ENCODE results near the gene NMRAL1.

DNA sequence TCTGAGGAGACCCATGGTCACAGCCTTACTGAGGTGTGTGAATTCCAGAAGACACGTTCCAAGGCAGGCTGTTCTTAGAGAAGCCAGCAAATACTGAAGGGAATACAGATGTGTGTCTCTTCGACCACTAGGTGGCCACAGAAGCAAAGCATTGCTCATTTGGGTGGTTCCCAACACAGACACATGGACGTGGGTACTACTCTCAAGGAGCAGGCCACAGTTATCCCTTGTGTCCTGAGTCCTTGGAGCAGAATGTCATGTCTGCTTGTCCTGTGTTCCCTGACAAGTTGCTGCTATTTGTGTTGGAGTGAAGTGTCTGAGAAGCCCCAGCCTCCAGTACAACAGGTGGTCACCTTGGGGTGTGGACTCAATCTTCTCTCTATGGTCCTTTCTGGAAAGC, 32.0 kb upstream of the NMRAL1 start:
- no peak for TF ChIP-seq EZH2phosphoT487 (conservative IDR thresholded peaks at IDR 0.05; ENCODE audit: low read length)
- TF ChIP-seq, protein P1, sequence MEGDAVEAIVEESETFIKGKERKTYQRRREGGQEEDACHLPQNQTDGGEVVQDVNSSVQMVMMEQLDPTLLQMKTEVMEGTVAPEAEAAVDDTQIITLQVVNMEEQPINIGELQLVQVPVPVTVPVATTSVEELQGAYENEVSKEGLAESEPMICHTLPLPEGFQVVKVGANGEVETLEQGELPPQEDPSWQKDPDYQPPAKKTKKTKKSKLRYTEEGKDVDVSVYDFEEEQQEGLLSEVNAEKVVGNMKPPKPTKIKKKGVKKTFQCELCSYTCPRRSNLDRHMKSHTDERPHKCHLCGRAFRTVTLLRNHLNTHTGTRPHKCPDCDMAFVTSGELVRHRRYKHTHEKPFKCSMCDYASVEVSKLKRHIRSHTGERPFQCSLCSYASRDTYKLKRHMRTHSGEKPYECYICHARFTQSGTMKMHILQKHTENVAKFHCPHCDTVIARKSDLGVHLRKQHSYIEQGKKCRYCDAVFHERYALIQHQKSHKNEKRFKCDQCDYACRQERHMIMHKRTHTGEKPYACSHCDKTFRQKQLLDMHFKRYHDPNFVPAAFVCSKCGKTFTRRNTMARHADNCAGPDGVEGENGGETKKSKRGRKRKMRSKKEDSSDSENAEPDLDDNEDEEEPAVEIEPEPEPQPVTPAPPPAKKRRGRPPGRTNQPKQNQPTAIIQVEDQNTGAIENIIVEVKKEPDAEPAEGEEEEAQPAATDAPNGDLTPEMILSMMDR (IDR thresholded peaks at IDR 0.05; ENCODE audit: insufficient read depth, low read length, poor library complexity, severe bottlenecking): peak; percentile 81

Measured in SU-DHL-6 (cell line).